ENCODE measurements around the gene NOL4L. TPM values are rescaled to one million over a fixed set of nuclear protein-coding genes. Genes with fewer than 3 reads are reported as not detected.
"Not testable (repeated sequence)": the region's sequence is repeated elsewhere in the genome, so short reads cannot be mapped to it uniquely, and the experiment has no call there.

The NOL4L gene
- total RNA-seq, 1 donor from 2014 or later, result 18.0 TPM

GRCh38 chr20:32416206-32416605 is 168.9 kb downstream of the NOL4L start:
- Mint-ChIP-seq H3K27ac (no peak overlapping the region), H3K9me3 (no peaks in the 10 kb centered on the region), H3K4me1 (peaks cover 35% of the 10 kb centered on the region), H3K4me3 (no peak overlapping the region), H3K27me3 (no peaks in the 10 kb centered on the region), H3K36me3 (ENCODE audit: low read depth) (peaks cover 24% of the 10 kb centered on the region)
- DNase-seq, result no peak
- intact Hi-C loops (cut with micrococcal nuclease), result no loop called here

DNA sequence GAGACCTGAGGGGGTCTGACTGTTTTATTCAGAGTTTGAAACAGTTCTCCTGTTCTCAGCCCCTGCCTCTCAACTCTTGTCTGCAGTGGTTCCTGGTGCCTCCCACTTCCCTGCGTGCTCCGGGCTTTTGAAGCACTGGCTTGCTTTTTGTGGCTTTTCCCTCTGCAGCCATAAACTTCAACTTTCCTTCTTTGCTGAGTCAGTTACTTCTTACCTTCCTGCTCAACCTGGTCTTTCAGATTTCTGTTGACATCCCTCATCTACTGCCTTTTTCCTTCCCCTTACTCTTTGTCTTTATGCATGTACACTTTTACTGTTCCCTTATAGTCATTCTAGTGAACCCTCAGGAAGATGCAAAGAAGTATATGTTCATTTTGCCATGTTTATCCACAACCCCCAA is 169.6 kb downstream of the NOL4L start:
- Mint-ChIP-seq H3K27ac (peak overlapping the region; percentile 3), H3K4me3 (no peak overlapping the region), H3K4me1 (peaks cover 34% of the 10 kb centered on the region), H3K36me3 (ENCODE audit: low read depth) (peaks cover 24% of the 10 kb centered on the region), H3K27me3 (no peaks in the 10 kb centered on the region), H3K9me3 (no peaks in the 10 kb centered on the region)
- no peak for DNase-seq
- intact Hi-C loops (cut with micrococcal nuclease), result no loop called here

DNA sequence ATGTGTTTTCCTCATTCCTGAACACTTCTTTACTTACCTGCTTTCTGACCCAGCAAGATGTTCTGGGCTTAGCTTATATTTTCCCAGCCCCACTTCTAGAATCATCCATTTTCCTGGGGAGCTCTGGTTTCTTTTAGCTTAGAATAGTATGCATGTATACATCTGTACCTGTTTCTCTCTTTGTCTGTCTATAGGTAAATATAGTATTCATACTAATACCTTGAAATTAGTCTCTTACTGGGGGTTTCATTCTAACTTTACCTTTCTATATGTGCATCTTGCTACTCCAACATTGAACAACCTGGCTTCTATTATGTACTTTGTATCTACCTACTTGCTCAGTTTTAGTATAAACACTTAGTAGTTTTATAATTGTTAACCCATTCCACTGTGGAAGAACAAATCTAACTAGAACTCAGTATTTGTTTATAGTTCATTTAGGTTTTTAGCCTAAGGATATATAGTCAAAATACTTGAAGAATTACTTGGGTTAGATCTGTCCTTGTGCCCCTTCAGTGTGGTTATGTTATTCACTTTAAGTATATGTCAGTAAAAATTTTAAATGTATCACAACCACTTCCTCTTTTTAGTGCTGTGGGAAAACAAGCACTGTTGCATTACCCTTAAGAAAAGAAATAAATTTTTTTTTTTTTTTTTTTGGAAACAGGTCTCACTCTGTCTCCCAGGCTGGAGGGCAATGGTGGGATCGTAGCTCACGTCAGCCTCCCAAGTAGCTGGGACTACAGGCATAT is 173.0 kb downstream of the NOL4L start:
- no peak for DNase-seq
- no peaks in the 10 kb centered on the region for H3K27me3 Mint-ChIP-seq
- no peak overlapping the region for H3K27ac Mint-ChIP-seq
- H3K36me3 Mint-ChIP-seq (ENCODE audit: low read depth), result peaks cover 32% of the 10 kb centered on the region
- H3K4me3 Mint-ChIP-seq, result no peak overlapping the region
- H3K9me3 Mint-ChIP-seq, result no peaks in the 10 kb centered on the region
- peaks cover 39% of the 10 kb centered on the region for H3K4me1 Mint-ChIP-seq
- intact Hi-C loops (cut with micrococcal nuclease), result no loop called here

DNA sequence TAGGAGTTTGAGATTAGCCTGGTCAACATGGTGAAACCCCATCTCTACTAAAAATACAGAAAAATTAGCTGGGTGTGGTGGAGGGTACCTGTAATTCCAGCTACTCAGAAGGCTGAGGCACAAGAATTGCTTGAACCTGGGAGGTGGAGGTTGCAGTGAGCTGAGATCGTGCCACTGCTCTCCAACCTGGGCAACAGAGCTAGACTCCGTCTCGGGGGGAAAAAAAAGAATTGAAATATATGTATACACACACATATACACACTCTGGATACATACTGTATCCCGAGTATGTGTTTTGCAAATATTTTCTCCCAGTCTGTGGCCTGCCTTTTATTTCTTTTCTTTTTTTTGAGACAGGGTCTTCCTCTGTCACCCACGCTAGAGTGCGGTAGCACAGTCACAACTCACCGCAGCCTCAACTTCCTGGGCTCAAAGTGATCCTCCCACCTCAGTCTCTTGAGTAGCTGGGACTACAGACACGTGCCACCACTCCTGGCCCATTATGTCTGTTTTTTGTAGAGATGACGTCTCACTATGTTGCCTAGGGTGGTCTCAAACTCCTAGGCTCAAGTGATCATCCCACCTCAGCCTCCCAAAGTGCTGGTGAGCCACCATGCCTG is 177.9 kb downstream of the NOL4L start:
- peak overlapping the region; percentile 66 for H3K4me3 Mint-ChIP-seq
- peaks cover 27% of the 10 kb centered on the region for H3K4me1 Mint-ChIP-seq
- H3K36me3 Mint-ChIP-seq (ENCODE audit: low read depth), result peaks cover 25% of the 10 kb centered on the region
- intact Hi-C loops (cut with micrococcal nuclease), result loop anchor here (1.0 kb wide), 1 partner anchor 20 kb away; no protein-coding TSS in a partner anchor
- not testable (repeated sequence) for H3K27me3 Mint-ChIP-seq, H3K9me3 Mint-ChIP-seq
- DNase-seq, result peak; percentile 86
- peak overlapping the region; percentile 72 for H3K27ac Mint-ChIP-seq

DNA sequence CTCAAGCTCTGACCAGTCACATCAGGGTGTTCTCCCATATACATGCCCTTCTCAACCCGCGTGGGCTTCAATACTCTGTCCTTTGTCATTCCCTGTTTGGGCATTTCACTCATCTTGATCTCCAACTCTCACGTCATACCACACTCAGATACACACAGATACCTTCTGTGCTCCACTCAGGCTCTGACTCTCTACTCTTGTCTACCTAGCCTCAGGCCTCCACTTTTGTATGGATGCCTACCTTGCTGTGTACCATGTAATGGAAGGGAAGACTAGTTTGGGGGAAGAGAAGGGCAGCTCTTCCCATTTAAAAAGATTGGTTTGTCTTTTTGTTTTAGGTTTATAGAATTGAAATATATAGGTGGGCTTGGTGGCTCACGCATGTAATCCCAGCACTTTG is 178.4 kb downstream of the NOL4L start:
- Mint-ChIP-seq H3K4me1 (peaks cover 22% of the 10 kb centered on the region), H3K27me3 (no peaks in the 10 kb centered on the region), H3K4me3 (no peak overlapping the region), H3K27ac (peak overlapping the region; percentile 1), H3K9me3 (no peaks in the 10 kb centered on the region), H3K36me3 (ENCODE audit: low read depth) (peaks cover 28% of the 10 kb centered on the region)
- intact Hi-C loops (cut with micrococcal nuclease), result loop anchor here (1.0 kb wide), 1 partner anchor 19 kb away; no protein-coding TSS in a partner anchor
- DNase-seq, result no peak

GRCh38 chr20:32404017-32404416 is 181.1 kb downstream of the NOL4L start:
- H3K9me3 Mint-ChIP-seq, result no peaks in the 10 kb centered on the region
- DNase-seq, result no peak
- H3K27me3 Mint-ChIP-seq, result no peaks in the 10 kb centered on the region
- H3K36me3 Mint-ChIP-seq (ENCODE audit: low read depth), result peaks cover 39% of the 10 kb centered on the region
- H3K4me3 Mint-ChIP-seq, result no peak overlapping the region
- no peak overlapping the region for H3K27ac Mint-ChIP-seq
- intact Hi-C loops (cut with micrococcal nuclease), result loop anchor here (5.0 kb wide), 1 partner anchor 37 kb away; no protein-coding TSS in a partner anchor
- H3K4me1 Mint-ChIP-seq, result peaks cover 36% of the 10 kb centered on the region

- Mint-ChIP-seq H3K36me3 (ENCODE audit: low read depth) (peaks cover 39% of the 10 kb centered on the region), H3K27ac (no peak overlapping the region), H3K4me1 (peaks cover 25% of the 10 kb centered on the region), H3K27me3 (no peaks in the 10 kb centered on the region), H3K9me3 (no peaks in the 10 kb centered on the region), H3K4me3 (no peak overlapping the region)
- intact Hi-C loops (cut with micrococcal nuclease), result loop anchor here (5.0 kb wide), 1 partner anchor 33 kb away; no protein-coding TSS in a partner anchor
- peak; percentile 43 for DNase-seq
These were observed 184.7 kb downstream of the NOL4L start for GRCh38 chr20:32400476-32400875.

DNA sequence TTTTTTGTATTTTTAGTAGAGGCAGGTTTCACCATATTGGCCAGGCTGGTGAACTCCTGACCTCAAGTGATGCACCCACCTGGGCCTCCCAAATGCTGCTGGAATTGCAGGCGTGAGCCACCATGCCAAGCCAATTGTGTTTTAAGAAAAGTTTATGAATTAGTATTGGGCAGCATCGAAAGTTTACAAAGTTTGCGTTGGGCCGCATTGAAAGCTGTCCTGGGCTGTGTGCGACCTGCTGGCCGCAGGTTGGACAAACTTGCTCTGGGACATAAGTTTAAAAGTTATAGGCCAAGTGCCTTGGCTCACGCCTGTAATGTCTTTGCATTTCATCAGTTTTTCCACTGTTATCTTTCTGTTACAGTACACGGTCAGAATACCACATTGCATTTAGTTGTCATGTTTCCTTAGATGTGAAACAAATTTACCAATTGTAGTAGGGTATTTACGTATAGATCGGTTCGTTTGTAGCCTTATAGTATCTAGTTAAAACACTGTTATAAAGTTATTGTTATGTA is 187.5 kb downstream of the NOL4L start:
- peaks cover 52% of the 10 kb centered on the region for H3K36me3 Mint-ChIP-seq (ENCODE audit: low read depth)
- no peaks in the 10 kb centered on the region for H3K9me3 Mint-ChIP-seq
- no peak overlapping the region for H3K27ac Mint-ChIP-seq
- H3K4me1 Mint-ChIP-seq, result peaks cover 27% of the 10 kb centered on the region
- no peak overlapping the region for H3K4me3 Mint-ChIP-seq
- intact Hi-C loops (cut with micrococcal nuclease), result no loop called here
- DNase-seq, result no peak
- no peaks in the 10 kb centered on the region for H3K27me3 Mint-ChIP-seq

DNA sequence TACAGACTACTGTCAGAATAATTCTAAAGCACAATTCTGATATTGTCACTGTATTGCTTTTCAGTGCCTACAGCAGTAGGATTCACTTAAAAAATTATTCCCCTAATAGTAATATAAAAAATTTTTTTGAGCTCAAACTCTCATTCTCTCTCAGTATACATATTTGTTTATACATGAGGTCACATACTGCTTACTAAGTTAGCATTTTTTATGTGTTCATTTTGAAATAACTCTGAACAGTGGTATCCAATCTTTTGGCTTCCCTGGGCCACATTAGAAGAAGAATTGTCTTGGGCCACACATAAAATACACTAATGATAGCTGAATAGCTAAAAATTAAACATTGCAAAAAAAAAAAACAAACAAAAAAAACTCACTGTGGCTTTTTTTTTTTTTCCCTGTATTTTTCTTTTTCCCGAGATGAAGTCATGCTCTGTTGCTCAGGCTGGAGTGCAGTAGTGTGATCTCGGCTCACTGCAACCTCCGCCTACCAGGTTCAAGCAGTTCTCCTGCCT is 188.4 kb downstream of the NOL4L start:
- Mint-ChIP-seq H3K9me3 (no peaks in the 10 kb centered on the region), H3K4me3 (no peak overlapping the region), H3K36me3 (ENCODE audit: low read depth) (peaks cover 52% of the 10 kb centered on the region), H3K27ac (no peak overlapping the region), H3K4me1 (peaks cover 27% of the 10 kb centered on the region), H3K27me3 (no peaks in the 10 kb centered on the region)
- intact Hi-C loops (cut with micrococcal nuclease), result no loop called here
- no peak for DNase-seq

DNA sequence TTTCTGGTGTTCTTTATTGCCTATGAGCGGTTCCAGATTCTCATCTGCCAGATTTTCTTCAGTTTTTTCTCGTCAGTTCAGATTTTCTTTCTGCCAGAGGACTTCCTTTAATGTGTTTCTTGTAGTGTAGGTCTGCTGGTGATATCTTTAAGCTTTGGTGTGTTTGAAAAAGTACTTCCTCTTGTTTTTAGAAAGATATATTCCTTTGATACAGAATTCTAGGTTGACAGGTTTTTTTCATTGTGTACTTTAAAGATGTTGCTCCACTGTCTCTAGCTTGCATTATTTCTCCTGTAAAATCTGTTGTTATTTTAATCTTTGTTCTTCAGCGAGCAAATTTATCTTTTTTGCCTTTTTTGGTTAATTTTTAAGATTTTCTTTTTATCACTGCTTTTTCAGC is 190.1 kb downstream of the NOL4L start:
- H3K4me1 Mint-ChIP-seq, result peaks cover 18% of the 10 kb centered on the region
- H3K36me3 Mint-ChIP-seq (ENCODE audit: low read depth), result peaks cover 53% of the 10 kb centered on the region
- no peaks in the 10 kb centered on the region for H3K9me3 Mint-ChIP-seq
- H3K27ac Mint-ChIP-seq, result peak overlapping the region; percentile 37
- intact Hi-C loops (cut with micrococcal nuclease), result no loop called here
- no peaks in the 10 kb centered on the region for H3K27me3 Mint-ChIP-seq
- no peak overlapping the region for H3K4me3 Mint-ChIP-seq
- DNase-seq, result no peak

Other genes starting within 250 kb of the NOL4L start
- gene ASXL1, start 227.0 kb downstream of the NOL4L start, total RNA-seq, result 126 and 142 TPM in 2 replicates
- gene C20orf203, start 88.6 kb upstream of the NOL4L start, total RNA-seq, result 0.07 and 0.12 TPM in 2 replicates
- gene COMMD7, start 158.1 kb upstream of the NOL4L start, total RNA-seq, result 36.3 and 37.7 TPM in 2 replicates
- 1.1 and 1.3 TPM in 2 replicates for gene DNMT3B, start 177.1 kb upstream of the NOL4L start, total RNA-seq
- gene MAPRE1, start 234.6 kb upstream of the NOL4L start, total RNA-seq, result 148 TPM in 2 replicates

Measured in activated CD4-positive, alpha-beta T cell treated with anti-CD3 and anti-CD28 coated beads, Interleukin-2, amount 10 ng/mL, durations not matched to agents 24 days and 14 days (primary cell).